Uterus (tissue), 4 donors: ENCODE measurements around the gene FABP2. TPM values are rescaled to one million over a fixed set of nuclear protein-coding genes. Genes with fewer than 3 reads are reported as not detected.

ENCODE experiments used
- DNase-seq, 2 donors: peaks; one replicate each; pipeline ENCODE4 v3.0.0-alpha.2; 2019 to 2020
- H3K27ac ChIP-seq, 2 donors: fragments of 200-600 bp; sonication (generic); 1 replicate in 1 of 2; 2 replicates in 1 of 2; pipeline ENCODE4 v1.5.1; 2016 to 2018
- H3K27me3 ChIP-seq, 2 donors: fragments of 200-600 bp; sonication (generic); one replicate each; pipeline ENCODE4 v1.5.1; 2018 to 2019; ENCODE audit warnings: control low read depth in 1 of 2
- H3K36me3 ChIP-seq, 2 donors: fragments of 200-600 bp; sonication (generic); one replicate each; pipeline ENCODE4 v1.5.1; 2019; ENCODE audit warnings: control low read depth in 1 of 2
- H3K4me1 ChIP-seq, 2 donors: fragments of 200-600 bp; sonication (generic); one replicate each; pipeline ENCODE4 v1.5.1; 2018 to 2019; ENCODE audit warnings: control low read depth in 1 of 2
- H3K4me3 ChIP-seq, 2 donors: fragments of 200-600 bp; sonication (generic); 1 replicate in 1 of 2; 2 replicates in 1 of 2; pipeline ENCODE4 v1.5.1; 2018 to 2019; ENCODE audit warnings: mild to moderate bottlenecking in 1 of 2
- H3K9me3 ChIP-seq, 2 donors: fragments of 200-600 bp; sonication (generic); one replicate each; pipeline ENCODE4 v1.5.1; 2019; ENCODE audit warnings: control low read depth in 1 of 2
- CTCF ChIP-seq, 4 experiments: fragments of 200-600 bp in 2 of 4; fragments of 450-650 bp in 2 of 4; sonication (generic) in 2 of 4; IDR thresholded peaks; one replicate each; pipeline ENCODE4 v1.5.1; 2016 to 2019; ENCODE audit warnings: antibody characterized with exemption in 4 of 4, mild to moderate bottlenecking in 2 of 4, moderate library complexity in 1 of 4
- POLR2A ChIP-seq, 2 donors: fragments of 450-650 bp; IDR thresholded peaks; one replicate each; pipeline ENCODE4 v1.6.1; 2016; ENCODE audit warnings: antibody characterized with exemption in 2 of 2, mild to moderate bottlenecking in 1 of 2, moderate library complexity in 1 of 2
- intact Hi-C: fragments of 100-400 bp; cut with DNase I; formaldehyde crosslinking; loops from one replicate; pipeline ENCODE4 v1.15.1; 2023; ENCODE audit warnings: low total_unique reads
- small RNA-seq: library from RNA; depleted of rRNA; stranded (forward); fragments of <200 nt; gene quantifications from one replicate; pipeline ENCODE3, GENCODE V24; 2016
- total RNA-seq, 4 donors: library from RNA; depleted of rRNA in 3 of 4; stranded (reverse); fragments of >200 nt in 3 of 4; gene quantifications; one replicate each; pipeline versions ENCODE4 v1.1.0 to v1.2.4, GENCODE V29; 2014 to 2023
- donor health status: DM: yes; HTN: yes; CAD: no.

FABP2 gene
- total RNA-seq, 4 donors from 2014 or later: not detected

GRCh38 chr4:119271361-119272085 is 50.4 kb downstream of the FABP2 start:
- no peaks in the 10 kb centered on the region for H3K4me1 ChIP-seq
- no peaks in the 10 kb centered on the region for H3K36me3 ChIP-seq
- no peak overlapping the region for H3K27ac ChIP-seq
- no peak overlapping the region for H3K4me3 ChIP-seq
- TF ChIP-seq POLR2A (IDR thresholded peaks at IDR 0.05) (no peak), CTCF (IDR thresholded peaks at IDR 0.05) (no peak)
- no peaks in the 10 kb centered on the region for H3K27me3 ChIP-seq
- intact Hi-C loops: no loop called here
- no peak for DNase-seq
- no peaks in the 10 kb centered on the region for H3K9me3 ChIP-seq

DNA sequence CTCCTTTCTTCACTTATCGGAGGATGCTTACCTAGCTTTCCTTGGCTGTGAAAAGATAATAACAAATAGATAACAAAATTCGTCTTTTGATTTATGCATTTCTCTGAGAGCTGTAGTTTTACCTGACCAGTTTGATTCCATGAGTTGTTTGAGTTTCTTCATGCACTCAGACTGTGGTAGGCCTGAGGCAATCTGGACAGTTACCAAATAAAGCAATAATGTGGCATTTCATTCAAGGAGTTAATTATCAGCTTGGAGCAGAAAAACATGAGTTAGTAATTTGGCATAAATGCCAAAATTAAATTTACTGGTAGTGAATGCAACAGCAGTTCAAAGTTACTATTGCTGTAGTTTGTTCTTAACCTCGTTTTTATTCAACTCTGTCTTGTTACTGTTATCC is 53.5 kb downstream of the FABP2 start:
- DNase-seq: no peak
- Histone ChIP-seq H3K4me1 (no peaks in the 10 kb centered on the region), H3K27ac (no peak overlapping the region), H3K9me3 (no peaks in the 10 kb centered on the region), H3K4me3 (no peak overlapping the region), H3K36me3 (no peaks in the 10 kb centered on the region), H3K27me3 (no peaks in the 10 kb centered on the region)
- intact Hi-C loops: no loop called here
- TF ChIP-seq CTCF (IDR thresholded peaks at IDR 0.05) (no peak), POLR2A (IDR thresholded peaks at IDR 0.05) (no peak)

Small RNA genes lying within 50 kb of the gene (small RNA-seq; reads per million reads assigned to genes)
- not detected for gene RNU4-33P

Other genes starting within 250 kb of the FABP2 start
- 1 to 10 TPM in 2 of 4 donors, under 1 TPM in 1, not detected in 1; 0.62 to 1.8 (median 1.5) TPM for gene MYOZ2, start 186.3 kb downstream of the FABP2 start, total RNA-seq
- 100 to 1,000 TPM in 1 of 4 donors, 10 to 100 TPM in 3; 29.5 to 156 (median 48.6) TPM for gene USP53, start 109.4 kb downstream of the FABP2 start, total RNA-seq